ENCODE data around the gene PCDH9.

- TF ChIP-seq, protein P1, sequence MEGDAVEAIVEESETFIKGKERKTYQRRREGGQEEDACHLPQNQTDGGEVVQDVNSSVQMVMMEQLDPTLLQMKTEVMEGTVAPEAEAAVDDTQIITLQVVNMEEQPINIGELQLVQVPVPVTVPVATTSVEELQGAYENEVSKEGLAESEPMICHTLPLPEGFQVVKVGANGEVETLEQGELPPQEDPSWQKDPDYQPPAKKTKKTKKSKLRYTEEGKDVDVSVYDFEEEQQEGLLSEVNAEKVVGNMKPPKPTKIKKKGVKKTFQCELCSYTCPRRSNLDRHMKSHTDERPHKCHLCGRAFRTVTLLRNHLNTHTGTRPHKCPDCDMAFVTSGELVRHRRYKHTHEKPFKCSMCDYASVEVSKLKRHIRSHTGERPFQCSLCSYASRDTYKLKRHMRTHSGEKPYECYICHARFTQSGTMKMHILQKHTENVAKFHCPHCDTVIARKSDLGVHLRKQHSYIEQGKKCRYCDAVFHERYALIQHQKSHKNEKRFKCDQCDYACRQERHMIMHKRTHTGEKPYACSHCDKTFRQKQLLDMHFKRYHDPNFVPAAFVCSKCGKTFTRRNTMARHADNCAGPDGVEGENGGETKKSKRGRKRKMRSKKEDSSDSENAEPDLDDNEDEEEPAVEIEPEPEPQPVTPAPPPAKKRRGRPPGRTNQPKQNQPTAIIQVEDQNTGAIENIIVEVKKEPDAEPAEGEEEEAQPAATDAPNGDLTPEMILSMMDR (conservative IDR thresholded peaks at IDR 0.05; ENCODE audit: low read length), result no peak
- TF ChIP-seq EZH2phosphoT487 (IDR thresholded peaks at IDR 0.05; ENCODE audit: borderline replicate concordance), result no peak
These were observed 506.6 kb downstream of the PCDH9 start for GRCh38 chr13:66723576-66723975.

Data from Loucy (cell line).